ENCODE results near the gene PCDH9.

GRCh38 chr13:66716538-66716937, 513.6 kb downstream of the PCDH9 start:
- TF ChIP-seq CTCF (conservative IDR thresholded peaks at IDR 0.05; ENCODE audit: low read depth, low read length) (no peak), EZH2 (IDR thresholded peaks at IDR 0.05; ENCODE audit: borderline replicate concordance, low read depth, low read length, poor library complexity, severe bottlenecking) (no peak)

Data from A673 (cell line).